Stimulated activated naive CD4-positive, alpha-beta T cell (primary cell): ENCODE results near the gene IGF2BP1.
"Not testable (repeated sequence)": the region's sequence is repeated elsewhere in the genome, so short reads cannot be mapped to it uniquely, and the experiment has no call there.

ENCODE experiments used
- DNase-seq, 6 experiments: peaks; one replicate each; lab custom pipeline; 2025; lab: John Stamatoyannopoulos, UW

IGF2BP1 gene

DNA sequence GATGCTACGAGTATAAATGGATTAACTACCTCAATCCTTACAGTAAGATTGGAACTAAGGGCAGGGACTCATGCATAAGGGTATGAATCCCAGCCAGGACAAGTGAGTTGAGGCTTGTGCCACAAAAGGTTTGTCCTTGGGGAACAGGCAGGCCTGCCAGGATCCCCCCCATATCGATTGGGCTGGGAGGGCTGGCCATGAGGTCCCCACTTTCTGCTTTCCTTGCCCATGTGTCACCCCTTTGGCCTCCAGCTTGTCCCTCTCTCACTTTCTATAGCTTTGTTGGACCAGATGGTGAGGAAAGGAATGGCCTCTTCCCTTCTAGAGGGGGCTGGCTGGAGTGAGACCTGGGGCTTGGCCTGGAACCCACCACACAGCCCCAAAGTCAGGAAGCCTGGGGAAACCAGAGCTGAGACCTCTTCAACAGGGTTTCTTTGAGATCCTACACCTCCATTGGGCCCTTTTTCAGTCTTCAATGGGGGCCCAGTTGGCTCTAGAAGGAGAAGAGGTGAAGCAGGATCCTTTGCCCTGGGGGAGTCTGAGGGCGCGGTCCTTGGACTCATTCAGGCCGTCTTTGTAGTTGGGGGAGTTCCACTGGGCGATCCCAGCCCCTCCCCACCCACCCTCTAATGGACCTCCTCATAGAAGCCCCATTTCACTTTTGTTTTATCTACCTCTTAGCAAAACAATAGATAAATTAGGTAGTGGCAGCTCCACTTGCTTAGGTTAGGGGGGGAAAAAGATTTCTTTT, 57.3 kb downstream of the IGF2BP1 start:
- no peak for DNase-seq

DNA sequence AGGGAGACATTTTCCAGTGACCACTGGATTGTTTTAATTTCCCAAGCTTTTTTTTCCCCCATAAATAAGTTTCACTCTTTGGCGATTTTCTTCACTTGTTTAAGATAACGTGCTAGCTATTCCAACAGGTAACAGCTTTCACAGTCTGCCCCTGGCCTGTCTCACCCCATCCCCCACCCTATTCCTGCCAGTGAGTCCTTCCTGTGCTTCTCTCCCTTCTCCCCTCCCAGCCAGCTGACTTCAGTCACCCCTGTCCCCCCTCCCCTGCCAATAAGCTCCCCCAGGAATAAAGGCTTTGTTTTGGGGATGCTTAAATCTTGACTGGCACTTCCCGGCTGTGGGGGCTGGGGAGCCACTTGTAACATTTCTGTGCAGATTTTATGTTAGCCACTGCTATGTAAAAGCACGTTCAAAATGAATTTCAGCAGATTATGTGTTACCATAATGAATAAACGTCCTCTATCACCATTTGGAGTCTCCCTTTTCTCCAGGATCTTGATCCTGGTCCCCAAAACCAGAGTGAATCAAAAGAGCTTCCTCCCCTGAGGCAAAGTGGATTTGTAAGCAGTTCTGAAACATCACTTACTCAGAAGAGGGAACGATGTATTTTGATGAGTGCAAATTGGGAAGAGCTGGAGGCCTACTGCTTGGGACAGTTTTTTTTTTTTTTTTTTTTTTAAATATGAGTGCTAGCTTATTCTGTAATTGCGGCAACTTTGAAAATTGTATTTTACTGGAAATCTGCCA, 58.2 kb downstream of the IGF2BP1 start:
- no peak for DNase-seq

GRCh38 chr17:49061524-49061943, 64.3 kb downstream of the IGF2BP1 start:
- DNase-seq, result no peak

GRCh38 chr17:49063652-49064051, 66.5 kb downstream of the IGF2BP1 start:
- no peak for DNase-seq

GRCh38 chr17:49067163-49067562, 70.0 kb downstream of the IGF2BP1 start:
- no peak for DNase-seq

DNA sequence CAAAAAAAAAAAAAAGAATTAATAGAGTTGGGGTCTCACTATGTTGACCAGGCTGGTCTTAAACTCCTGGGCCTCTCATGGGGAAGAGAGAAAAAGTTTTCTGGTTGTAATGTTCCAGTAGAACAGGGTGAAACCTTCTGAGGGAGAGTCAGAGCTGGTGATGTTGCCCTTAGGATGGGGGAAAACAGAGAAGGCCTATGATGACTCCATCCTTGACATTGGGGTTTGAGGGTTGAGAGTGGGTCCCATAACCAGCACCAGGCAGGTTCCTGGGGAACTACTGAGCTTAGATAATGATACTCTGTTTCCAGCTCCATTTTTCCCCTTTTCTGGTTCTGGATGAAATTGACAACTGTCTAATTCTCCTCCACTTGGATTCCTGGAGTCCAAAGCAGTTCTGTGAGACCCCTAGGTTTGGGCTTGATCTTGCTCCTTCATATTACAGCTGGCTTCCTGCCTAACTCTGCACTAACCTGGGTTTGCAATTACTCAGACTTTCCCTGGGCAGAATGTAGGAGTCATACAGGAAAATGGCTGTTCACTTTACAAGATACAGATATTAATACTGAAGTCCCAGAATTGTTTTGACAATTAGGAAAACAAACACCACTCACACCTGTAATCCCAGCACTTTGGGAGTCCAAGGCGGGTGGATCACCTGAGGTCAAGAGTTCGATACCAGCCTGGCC, 72.5 kb downstream of the IGF2BP1 start:
- DNase-seq, result no peak

GRCh38 chr17:49071106-49071505, 73.9 kb downstream of the IGF2BP1 start:
- no peak for DNase-seq

GRCh38 chr17:49074851-49075540, 77.8 kb downstream of the IGF2BP1 start:
- no peak for DNase-seq

DNA sequence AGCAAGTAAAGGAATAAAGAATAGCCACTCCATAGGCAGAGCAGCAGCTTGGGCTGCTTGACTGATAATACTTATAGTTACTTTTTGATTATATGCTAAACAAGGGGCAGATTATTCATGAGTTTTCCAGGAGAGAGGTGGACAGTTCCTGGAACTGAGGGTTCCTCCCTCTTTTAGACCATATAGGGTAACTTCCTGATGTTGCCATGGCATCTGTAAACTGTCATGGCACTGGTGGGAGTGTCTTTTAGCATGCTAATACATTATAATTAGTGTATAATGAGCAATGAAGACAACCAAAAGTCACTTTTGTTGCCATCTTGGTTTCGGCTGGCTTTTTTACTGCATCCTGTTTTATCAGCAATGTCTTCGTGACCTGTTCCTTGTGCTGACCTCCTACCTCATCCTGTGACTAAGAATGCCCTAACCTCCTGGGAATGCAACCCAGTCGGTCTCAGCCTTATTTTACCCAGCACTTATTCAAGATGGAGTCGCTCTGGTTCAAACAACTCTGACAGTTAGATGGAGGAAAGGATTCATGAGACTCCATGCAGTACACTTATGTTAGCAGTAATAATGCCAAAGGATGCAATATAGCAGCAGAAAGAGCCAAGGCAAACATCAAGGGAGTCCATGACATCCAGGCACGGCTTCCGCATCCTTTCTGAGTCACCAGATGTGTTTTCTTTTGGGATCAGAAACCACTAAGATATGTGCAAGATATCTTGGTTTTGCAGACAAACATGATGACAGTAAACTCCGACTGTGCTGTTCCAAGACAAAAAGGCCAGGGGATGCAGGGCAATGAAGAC, 79.6 kb downstream of the IGF2BP1 start:
- no peak for DNase-seq

DNA sequence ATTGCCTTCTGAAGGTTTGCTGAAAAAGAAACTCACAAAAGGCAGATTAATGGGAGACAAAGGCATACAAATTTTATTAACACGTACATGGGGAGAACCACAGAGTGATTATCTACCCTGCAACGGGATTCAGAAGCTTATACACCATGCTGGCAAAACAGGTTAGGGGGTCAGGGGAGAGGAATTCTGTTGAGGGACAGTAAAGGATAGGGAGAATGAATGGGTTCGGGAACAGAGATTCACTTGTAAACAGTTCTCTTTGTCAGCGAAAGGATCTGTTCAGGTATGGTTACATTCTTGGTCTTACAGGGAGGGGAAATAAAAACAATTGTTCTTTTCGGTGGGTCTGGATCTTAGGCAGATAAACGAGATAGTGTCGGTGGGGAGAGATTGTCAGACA, 81.1 kb downstream of the IGF2BP1 start:
- DNase-seq, result no peak

GRCh38 chr17:49079840-49080663, 82.9 kb downstream of the IGF2BP1 start:
- no peak for DNase-seq

GRCh38 chr17:49082231-49082630, 85.0 kb downstream of the IGF2BP1 start:
- DNase-seq, result no peak

- DNase-seq, result not testable (repeated sequence)
These were observed 87.9 kb downstream of the IGF2BP1 start for GRCh38 chr17:49085046-49085445.

DNA sequence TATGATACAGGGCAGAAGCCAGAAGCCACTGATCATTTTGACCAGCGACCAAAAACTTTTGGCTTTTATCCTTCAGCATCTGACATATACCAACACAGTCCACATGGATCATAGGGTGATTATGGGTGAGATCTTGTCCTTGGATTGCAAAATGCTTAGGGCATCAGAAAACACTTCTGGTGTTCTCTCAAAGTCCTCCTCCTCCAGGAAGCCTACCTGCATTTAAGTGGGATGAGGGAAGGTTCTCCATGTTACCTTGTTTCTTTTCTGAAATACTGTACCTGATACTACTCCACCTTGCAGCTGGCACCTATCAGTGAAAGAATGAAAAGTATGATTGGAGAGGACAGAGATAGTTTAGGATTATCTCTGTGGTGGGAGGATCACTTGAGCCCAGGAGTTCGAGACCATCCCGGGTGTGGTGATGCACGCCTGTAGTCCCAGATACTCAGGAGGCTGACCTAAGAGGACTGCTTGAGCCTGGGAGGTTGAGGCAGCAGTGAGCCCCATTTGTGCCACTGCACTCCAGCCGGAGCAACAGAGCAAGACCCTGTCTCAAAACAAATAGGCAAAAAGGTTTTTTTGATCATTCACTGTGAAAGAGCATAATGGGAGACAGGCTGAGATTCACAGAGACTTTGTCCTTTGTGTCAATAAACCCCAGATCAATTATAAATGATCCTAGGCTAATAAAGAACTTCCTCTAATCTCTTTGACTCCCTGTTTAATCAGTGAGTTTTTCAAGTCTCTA, 88.6 kb downstream of the IGF2BP1 start:
- DNase-seq, result no peak

GRCh38 chr17:49086316-49086605, 89.1 kb downstream of the IGF2BP1 start:
- no peak for DNase-seq

DNA sequence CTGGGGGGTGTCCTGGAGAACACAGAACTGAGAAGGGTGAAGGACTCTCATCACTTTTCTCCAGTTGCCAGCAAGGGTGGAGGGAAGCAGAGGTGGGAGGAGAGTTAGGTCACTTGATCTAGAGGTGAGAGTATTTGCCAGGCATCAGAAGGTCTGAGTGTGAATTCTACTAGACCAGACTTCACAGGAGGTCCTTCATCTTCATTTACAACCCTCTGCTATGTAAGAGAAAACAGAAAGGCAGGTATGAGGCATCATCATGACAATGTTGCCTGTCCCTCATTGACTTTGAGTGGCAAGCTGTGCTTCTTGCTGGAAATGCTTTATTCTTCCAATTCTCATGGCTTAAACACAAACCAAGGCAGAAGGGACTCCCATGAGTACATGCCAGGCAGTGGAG, 89.5 kb downstream of the IGF2BP1 start:
- DNase-seq, result no peak

DNA sequence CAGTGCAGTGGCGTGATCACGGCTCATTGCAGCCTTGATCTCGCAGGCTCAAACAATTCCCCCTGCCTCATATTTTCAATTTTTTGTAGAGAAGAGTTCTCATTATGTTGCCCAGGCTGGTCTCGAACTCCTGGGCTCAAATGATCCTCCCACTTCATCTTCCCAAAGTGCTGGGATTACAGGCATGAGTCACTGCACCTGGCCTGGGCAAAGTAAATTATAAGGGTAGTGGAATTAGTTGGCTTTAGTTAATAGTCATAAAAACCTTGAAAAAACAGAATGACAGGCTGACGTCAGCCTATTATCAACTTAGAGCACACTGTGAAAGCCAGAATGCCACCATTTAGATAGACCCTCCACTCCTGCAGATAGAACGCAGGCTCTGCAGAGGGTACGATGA, 91.9 kb downstream of the IGF2BP1 start:
- DNase-seq, result no peak

GRCh38 chr17:49090878-49091594, 93.9 kb downstream of the IGF2BP1 start:
- DNase-seq, result no peak

GRCh38 chr17:49093131-49093530, 95.9 kb downstream of the IGF2BP1 start:
- no peak for DNase-seq
